Spleen (tissue), 7 donors: ENCODE results near the gene MAST4.

Experiments used
- CTCF ChIP-seq, 11 experiments: fragments of 200-600 bp in 7 of 11; fragments of 450-650 bp in 4 of 11; sonication (generic) in 4 of 11; IDR thresholded peaks in 8 of 11; conservative IDR thresholded peaks in 3 of 11; 1 replicate in 7 of 11; 2 replicates in 4 of 11; pipeline versions ENCODE4 v1.4.0 to v1.8.0; 2016 to 2021; ENCODE audit warnings: antibody characterized with exemption in 11 of 11, inconsistent platforms in 4 of 11, mild to moderate bottlenecking in 1 of 11
- POLR2A ChIP-seq, 3 donors: fragments of 450-650 bp; IDR thresholded peaks; one replicate each; pipeline ENCODE4 v1.5.1; 2017; ENCODE audit warnings: antibody characterized with exemption in 3 of 3, mild to moderate bottlenecking in 1 of 3
- donor health status: DM: no; HTN: no; CAD: no; lungs with moderate emphysema.
- donor health status: DM: no; HTN: no; CAD: no.
- donor health status: DM: no; HTN: no; CAD: no.

- TF ChIP-seq CTCF (IDR thresholded peaks at IDR 0.05 in 8 of 11, conservative IDR thresholded peaks at IDR 0.05 in 3 of 11), result no peak
- TF ChIP-seq POLR2A (IDR thresholded peaks at IDR 0.05), result no peak
These were observed 437.9 kb downstream of the MAST4 start for GRCh38 chr5:67033880-67034651.
